EL (cell line): ENCODE data around the gene ZRANB1.
"Not testable (repeated sequence)": the region's sequence is repeated elsewhere in the genome, so short reads cannot be mapped to it uniquely, and the experiment has no call there.

ENCODE experiments used
- DNase-seq: peaks from one replicate; pipeline ENCODE4 v3.0.0-alpha.2; 2016

ZRANB1 gene

GRCh38 chr10:124941823-124942222, at the start of gene ZRANB1:
ZRANB1 (plus strand) TSS chr10:124942123; CDS start chr10:124942494, 371 bp downstream.
- no peak for DNase-seq

DNA sequence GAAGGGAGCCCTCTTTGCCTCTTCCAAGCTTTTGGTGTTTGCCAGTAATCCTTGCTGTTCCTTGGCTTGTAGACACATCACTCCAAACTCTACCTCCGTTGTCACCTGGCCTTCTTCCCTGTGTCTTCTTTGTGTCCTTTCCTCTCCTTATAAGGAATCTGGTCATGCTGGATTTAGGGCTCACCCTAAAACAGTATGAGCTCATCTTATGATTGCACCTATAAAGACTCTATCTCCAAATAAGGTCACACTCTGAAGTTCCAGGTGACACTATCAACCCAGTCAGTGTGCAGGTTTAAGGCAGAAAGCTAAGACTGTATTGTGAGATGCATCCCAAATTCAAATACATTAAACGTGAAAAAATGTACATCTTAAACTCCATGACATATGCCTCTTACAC, 49.0 kb upstream of the ZRANB1 start:
- DNase-seq = no peak

DNA sequence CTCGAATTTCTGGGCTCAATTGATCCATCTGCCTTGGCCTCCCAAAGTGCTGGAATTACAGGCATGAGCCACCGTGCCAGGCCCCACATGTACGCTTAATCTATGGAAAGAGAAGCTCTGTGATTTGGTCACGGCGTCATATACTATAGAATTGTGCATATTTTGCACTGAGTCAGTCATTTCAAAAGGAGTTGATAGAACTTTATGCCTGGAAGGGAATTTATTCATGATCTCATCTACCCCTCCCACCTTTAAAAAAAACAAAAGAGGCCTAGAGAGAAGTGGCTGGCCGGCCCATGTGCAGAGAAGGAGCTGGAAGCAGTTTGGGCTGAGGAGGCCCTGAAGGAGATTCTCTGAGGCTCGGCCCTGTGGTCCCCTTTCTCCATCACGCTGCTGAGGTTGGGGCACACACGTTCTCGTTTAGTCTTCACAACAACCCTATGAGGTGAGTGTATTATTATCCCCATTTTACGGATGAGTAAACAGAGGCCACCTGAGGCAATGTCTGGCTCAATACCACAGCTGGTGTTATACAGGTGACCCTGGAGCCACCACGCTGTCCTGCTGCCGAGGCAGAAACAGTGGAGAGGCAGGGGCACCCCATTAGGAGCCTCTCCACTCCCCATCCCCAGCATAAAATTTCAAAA, 47.2 kb upstream of the ZRANB1 start:
- DNase-seq = peak; percentile 50

GRCh38 chr10:124896751-124897150, 45.2 kb upstream of the ZRANB1 start:
- no peak for DNase-seq

GRCh38 chr10:124898471-124898870, 43.5 kb upstream of the ZRANB1 start:
- DNase-seq = no peak

DNA sequence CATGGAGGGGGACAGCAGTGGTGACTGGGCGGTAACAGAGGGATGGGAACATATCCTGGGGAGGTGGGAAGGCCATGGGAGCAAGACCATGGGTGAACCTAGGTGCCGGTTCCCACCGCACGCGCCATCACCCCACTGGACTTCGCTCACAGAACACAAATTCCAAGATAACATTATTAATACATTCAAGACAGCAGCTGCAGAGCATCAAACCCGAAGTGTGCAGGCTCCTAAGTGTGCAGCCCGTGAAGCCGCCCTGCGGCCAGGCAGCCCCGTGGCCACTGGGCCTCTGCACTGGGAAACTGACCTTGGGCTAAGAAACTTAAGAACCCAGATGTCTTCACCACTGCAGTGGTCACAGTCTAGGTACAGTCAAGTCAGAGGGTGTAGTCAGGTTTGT, 42.8 kb upstream of the ZRANB1 start:
- no peak for DNase-seq

DNA sequence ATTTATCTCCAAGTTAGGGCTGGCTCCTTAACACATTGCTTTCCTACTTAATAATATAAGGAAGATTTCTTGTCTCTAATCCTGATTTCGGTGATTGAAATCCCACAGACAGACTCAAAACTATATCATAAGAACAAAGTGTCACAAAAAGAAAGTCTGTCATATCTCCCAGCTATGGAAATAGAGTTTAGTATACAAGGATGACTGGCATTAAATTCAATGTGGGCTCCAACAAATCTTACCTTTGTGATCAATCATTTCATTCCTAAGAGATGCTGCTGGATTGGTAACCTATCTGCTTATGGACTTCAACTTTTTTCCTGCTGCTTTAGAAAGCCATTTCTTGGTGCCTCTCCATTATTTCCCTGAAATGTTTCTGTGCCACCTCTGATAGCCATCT, 39.5 kb upstream of the ZRANB1 start:
- DNase-seq = no peak

DNA sequence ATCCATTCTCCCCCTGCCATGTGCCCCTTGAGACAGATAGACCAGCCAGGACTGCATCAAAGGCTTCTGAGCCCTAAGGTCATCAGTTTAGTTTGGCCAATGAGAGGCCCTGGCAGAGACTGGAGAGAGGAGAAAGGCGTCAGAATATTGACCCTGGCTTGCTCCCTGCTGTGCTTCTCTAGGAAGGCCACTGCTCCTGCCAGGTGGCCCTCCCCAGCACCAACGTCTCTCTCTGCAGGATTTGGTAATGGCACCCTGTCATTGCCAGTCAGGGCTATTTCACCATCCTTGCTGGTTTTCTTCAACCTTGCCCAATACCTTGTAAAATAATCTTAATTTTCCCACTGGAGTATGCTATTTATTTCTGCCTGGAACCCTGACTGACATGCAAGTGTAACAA, 38.8 kb upstream of the ZRANB1 start:
- DNase-seq = no peak

GRCh38 chr10:124904796-124905195, 37.1 kb upstream of the ZRANB1 start:
- DNase-seq = no peak

DNA sequence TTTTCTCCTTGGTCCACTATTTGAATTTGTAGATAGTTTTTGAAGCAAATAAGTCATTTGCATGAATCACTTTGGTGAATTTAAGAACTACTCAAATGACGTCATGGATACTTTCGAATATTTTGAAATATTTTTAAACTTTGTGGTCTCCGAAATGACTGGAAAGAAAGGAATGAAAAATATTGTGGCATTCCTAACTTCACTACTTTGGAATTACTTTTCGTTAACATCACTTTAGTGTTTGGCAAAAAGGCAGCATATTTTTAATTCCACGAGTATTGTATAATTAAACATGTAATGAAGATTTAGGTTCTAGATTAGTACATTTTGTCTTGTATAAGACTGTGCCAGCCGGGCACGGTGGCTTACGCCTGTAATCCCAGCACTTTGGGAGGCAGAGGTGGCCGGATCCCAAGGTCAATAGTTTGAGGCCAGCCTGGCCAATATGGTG, 35.3 kb upstream of the ZRANB1 start:
- DNase-seq = peak; percentile 93

- DNase-seq = no peak
Measured at GRCh38 chr10:124909563-124909962, 32.4 kb upstream of the ZRANB1 start.

DNA sequence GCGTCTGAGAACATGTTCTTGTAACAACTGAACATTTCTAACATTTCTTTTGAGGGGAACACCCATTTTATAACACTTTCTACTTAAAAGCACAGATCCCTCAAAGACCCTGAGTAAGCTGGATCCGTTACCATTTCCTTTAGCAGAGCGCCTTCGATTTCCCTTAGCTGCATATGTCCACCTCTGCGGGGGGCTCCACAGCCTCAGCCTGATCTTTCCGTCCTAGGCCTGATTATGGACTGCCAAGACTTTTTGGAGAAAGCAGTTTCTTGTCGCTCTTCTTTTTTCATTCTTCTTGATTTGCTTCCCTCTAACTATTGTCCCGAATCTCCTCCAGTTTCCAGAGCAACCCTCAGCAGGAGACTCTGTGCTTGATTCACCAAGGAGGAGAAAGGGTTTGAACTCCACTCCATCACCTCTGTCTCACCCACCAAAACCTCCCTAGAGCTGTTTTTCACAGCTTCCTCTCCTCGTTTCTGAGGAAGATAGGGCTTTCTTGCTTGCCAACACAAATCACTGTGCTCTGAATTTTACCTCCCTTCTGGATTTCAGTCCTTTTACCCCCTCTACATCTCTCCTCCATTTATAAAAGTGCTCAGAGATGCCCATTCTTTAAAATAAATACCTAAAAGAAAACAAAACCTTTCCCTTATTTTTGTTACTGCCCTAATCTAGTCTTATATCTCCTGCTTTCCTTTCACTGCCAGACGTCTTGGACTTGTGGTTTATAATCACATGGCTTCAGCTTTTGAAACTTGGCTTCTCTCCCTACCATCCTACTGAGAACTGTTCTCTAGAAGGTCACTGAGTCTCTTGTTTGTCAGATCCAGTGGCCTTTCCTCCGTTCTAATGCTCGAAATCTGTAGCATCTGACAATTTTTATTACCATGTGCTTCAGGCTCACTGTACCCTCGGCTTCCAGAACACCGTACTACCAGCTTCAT, 30.5 kb upstream of the ZRANB1 start:
- DNase-seq = peak; percentile 57

DNA sequence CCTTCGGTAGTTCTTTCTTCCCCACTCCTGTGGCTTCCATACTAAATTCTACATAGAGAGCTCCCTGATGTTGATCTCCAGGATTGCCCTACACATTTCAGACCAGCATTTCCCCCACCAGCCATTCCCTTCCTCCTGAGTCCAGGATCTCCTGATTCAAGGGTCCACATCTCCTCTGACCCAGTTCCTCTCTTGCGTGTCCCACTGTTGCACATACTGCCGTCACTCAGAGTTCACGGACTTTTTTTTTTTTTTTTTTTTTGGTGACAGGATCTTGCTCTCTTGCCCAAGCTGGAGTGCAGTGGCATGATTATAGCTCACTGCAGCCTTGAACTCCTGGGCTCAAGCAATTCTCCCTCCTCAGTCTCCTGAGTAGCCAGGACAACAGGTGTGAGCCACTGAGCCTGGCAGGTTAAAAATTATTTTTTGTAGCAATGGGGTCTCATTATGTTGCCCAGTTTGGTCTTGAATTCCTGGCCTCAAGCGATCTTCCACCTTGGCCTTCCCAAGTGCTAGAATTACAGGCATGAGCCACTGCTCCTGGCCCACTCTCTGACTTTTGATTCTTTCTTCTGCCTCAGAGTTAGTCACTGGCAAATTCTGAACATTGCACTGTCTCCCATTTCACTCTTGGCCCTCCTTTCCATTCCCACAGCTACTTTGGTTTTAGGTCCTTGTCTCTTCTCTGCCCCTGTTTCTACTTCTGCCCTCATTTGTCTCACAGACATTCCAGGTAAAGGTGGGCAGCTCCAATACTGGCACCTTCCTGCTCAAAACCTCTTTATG, 29.6 kb upstream of the ZRANB1 start:
- DNase-seq = no peak

DNA sequence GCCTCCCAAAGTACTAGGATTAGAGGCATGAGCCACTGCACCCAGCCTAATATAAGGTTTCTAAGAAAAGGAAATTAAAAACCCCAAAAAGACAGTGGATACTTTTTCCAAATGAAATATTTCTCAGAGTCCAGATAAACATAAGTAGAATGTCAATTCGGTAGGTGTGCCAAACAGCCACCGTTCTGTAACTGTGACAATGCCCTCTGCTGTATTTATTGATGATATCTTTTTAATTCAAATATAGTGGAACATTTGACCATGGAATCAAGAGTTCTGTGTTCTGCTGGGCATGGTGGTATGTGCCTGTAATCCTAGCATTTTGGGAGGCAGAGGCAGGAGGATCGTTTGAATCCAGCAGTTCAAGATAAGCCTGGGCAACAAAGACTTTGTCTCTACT, 28.8 kb upstream of the ZRANB1 start:
- no peak for DNase-seq

DNA sequence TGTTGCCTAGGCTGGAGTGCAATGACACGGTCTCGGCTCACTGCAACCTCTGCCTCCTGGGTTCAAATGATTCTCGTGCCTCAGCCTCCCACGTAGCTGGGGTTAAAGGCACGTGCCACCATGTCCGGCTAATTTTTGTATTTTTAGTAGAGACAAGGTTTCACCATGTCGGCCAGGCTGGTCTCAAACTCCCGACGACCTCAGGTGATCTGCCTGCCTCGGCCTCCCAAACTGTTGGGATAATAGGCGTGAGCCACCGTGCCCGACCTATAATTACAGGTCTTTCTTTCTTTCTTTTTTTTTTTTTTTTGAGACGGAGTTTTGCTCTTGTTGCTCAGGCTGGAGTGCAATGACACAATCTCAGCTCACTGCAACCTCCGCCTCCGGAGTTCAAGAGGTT, 27.5 kb upstream of the ZRANB1 start:
- DNase-seq = not testable (repeated sequence)

DNA sequence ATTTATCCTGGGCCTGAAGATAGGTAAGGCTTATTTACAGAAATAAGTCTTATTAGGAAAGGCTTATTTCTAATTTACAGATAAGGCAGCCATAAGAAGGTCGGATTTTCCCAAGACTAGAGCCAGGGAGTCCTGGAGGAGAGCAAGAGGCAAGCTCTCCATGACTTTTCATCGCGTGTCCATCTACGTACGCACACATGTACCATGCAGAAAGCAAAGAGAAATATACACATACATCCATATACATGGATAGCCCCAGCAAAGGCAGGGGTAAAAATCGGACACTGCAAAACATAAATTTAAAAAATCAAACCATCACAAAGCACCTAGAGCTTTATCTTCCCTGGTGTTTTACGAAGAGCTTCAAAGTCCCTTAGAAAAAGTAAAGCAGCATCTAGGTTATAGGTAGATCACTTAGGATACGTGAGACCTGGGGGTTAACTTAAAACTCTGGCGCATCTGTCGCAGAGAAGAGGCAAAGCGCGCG, 25.8 kb upstream of the ZRANB1 start:
- no peak for DNase-seq

GRCh38 chr10:124916585-124917427, 25.1 kb upstream of the ZRANB1 start:
- peak; percentile 96 for DNase-seq

DNA sequence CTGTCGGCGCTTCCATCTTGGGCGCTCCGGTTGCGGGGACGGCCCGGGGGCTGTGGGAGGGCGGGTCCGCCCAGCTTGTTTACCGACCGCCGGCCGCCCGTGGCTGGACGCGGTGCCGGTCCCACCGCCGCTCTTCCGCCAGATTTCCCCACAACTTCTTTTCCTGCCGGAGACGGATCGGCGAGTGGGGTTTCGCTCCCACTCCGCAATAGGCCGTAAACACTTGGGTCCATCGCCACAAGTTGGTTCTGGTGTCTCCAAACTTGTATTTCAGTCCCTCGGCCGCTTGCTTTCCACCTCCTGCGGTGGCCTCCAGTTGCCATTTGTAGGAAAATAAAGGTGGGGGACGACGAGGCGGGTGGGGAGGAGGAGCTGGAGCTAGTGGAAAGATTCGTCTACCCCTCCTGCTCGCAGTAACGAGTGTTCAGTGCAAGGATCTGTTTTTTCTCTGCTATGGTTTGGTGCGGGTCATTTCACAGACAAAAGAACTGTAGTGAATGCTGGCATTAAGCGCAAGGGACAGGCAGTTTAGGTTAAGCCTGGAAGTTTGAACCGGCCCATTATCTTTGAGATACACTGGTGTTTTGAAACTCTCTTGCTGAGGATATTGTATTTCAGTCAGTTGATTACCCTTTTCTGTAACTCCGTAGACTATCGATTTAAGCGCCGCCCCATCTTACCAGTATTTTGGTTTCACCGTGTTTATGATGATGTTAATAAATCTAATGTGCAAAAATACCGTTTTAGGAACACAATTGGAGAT, 24.3 kb upstream of the ZRANB1 start:
- peak; percentile 44 for DNase-seq

GRCh38 chr10:124918191-124918830, 23.6 kb upstream of the ZRANB1 start:
- peak; percentile 76 for DNase-seq

GRCh38 chr10:124918906-124919305, 23.0 kb upstream of the ZRANB1 start:
- no peak for DNase-seq

DNA sequence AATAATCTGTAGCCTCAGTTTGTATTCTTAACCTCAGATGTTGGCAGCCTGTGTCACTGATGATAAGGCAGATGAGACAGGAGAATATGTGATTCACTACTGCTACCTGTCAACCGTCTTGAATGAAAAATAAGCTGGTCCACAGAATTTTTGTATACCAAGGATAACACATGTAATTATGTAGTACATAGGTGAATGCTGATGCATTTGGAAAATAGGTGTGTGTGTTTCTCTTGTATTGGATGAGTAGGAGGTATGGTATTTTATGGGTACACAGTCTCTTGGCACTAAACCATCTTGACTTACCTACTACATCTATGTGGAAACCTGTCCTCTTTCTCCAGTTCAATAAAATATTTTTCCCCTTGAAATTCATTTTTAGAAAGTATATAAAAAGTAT, 20.7 kb upstream of the ZRANB1 start:
- no peak for DNase-seq
